ENCODE data around the gene KCNQ2.

Gene KCNQ2

GRCh38 chr20:63469713-63470101 is 2.7 kb downstream of the KCNQ2 start:
- no peak for DNase-seq

- no peak for DNase-seq
Observed at GRCh38 chr20:63469019-63469712, 3.3 kb downstream of the KCNQ2 start.

DNA sequence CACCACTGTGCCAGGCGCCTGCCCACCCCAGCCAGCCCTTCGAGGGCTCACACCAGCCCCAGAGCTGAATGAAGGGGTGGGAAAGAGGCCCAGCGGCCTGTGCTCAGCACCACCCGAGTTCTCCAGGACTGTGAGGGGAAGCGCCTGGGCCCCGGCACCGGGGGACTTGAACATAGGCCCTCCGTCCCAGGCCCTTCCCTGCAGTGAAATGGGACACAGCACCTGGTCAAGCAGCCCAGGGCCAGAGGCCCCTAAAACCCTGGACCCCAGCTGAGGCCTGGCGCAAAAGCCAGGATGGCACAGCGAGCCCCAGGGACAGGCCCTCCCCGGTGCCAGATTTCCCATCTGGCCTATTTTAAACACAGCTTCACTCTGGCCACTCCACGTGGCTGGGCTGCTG is 4.0 kb downstream of the KCNQ2 start:
- DNase-seq, result no peak

DNA sequence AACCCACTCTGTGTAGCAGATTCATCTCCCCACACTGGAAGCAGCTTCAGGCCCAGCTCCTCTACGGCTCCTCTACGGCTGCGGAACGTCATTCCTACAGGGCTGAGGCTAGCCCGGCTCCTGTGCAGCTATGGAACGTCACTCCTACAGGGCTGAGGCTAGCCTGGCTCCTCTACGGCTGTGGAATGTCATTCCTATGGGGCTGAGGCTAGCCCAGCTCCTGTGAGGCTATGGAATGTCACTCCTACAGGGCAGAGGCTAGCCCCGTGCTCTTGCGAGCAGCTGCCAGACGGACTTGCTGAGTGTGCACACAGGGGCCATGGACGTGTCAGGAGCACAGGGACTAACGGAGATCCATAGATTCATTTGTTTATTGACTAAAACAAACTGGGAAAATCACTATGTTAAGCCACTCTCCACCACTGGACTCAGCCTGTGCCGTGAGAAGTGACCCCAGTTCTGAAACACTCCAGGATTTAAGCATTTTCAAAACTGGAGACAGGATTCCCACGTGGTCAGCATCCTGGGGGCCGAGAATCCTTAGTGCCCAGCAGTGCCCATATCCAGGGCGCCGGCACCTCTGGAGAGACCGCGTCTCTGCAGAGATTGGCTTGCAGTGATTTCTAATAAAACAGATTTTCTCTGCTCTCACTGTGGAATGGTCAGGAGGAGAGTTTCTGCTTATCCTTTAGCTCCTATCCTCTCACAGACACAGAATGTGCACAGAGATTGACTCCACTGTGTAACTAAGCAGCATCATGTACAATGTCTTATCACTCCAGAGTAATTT is 5.0 kb downstream of the KCNQ2 start:
- no peak for DNase-seq

- no peak for DNase-seq
Observed at GRCh38 chr20:63466861-63467260, 5.6 kb downstream of the KCNQ2 start.

DNA sequence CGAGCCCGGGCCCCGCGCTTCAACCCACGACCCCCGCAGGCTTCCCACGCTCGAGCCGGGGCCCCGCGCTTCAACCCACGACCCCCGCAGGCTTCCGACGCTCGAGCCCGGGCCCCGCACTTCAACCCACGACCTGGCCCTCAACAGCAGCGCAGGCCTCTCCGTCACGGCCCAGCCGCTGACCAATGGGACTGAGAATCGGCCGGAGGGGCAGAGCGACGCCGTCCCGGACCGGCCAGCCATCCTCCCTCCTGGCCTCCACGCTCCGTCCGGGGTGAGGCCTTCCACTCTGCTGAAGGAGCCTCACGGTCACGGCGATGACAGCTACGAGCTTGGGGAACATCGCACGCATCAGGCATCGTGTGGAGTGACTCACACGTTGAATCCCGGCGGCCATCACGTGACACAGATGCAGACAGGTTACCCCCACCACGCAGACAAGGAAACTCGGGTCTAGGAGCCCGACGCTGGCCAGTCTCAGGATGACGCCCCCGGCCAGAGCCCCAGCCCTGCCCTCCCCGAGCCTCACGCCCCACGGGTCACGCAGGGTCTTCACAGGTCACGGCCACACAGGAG is 6.1 kb downstream of the KCNQ2 start:
- no peak for DNase-seq

DNA sequence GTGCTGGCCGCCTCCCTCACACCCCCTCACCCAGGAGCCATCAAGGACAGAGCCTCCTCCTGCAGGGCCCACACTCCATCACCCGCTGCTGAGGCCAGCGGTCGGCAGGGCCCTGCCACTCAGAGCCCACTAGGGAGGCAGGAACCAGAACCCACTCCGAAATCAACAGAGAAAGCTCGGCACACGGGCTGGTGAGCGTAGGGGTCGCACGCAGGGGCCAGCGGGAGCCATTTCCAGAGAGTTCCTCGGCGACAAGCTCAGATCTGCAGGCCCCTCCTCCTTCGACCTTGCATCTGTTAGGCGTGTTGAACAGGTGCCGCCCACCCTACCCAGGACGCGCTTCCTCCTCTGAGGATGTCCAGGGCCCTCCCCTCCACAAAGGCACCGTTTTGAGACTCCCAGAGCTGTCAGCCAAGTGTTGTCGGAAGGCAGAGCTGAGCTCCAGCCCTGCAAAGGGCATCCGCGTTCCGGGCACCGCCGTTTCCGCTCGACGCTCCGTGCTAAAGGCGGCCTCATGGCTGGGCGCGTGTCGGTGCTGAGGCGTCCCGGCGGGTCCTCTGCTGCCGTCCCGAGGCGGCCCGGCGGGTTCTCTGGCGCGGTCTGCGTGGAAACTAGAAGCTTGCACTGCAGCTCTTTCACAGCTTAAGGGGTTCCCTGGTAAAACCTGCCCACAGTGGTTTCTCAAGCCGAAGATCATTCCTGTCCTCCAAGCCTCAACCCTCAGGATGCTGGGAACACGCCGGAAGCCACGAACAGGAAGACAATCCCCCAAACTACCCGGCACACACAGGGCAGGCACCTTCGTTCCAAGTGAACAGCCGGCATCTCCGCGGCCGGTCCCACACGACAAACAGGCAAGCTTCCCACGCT is 6.8 kb downstream of the KCNQ2 start:
- no peak for DNase-seq

GRCh38 chr20:63464289-63464635 is 8.2 kb downstream of the KCNQ2 start:
- DNase-seq, result no peak

GRCh38 chr20:63463400-63464288 is 8.8 kb downstream of the KCNQ2 start:
- DNase-seq, result no peak

- DNase-seq, result no peak
Observed at GRCh38 chr20:63462244-63462643, 10.2 kb downstream of the KCNQ2 start.

- DNase-seq, result no peak
Observed at GRCh38 chr20:63461104-63461763, 11.2 kb downstream of the KCNQ2 start.

DNA sequence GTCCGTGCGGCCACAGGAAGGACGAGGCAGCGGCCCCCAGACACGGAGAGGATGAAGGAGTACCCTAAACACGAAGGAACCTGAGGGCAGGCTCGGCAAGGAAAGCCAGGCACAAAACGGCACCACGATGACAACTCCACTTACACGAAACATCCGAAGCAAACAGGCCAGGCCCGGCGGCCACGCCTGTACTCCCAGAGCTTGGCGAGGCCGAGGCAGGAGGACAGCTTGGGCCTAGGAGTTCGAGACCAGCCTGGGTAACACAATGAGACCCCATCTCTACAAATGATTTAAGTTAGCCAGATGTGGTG is 13.4 kb downstream of the KCNQ2 start:
- DNase-seq, result no peak

GRCh38 chr20:63458170-63459069 is 14.0 kb downstream of the KCNQ2 start:
- no peak for DNase-seq

DNA sequence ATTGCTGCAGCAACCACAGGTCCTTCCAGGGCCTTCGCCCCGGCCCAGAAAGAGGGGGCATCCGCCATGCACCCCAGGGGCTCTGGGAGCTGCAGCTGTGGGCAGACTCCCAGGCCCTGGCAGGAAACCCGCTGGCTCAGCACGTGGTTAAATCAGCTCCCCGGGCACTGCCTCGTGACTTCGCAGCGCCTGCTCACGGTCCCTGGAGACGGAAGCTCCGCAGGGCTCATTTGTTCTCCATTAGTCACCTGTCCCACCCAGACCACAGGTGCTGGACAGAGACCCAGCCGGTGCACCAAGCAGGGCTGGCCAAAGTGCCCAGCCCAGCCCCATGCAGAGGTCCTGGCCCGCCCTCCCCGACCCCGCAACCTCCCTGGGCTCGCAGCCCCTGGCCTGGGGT is 14.7 kb downstream of the KCNQ2 start:
- no peak for DNase-seq

- no peak for DNase-seq
Observed at GRCh38 chr20:63456429-63457284, 15.8 kb downstream of the KCNQ2 start.

DNA sequence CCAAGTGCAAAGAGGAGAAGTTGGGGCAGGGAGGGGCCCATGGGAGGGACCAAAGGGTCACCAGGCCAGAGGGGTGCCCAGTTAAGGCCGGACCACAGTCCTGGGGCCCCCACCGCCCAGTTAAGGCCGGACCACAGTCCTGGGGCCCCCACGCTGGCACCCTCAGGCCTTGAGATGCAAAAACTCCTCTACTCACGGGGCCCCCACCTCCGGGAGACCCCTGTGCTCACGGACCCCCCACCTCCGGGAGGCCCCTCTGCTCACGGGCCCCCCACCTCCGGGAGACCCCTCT is 16.9 kb downstream of the KCNQ2 start:
- DNase-seq, result no peak

DNA sequence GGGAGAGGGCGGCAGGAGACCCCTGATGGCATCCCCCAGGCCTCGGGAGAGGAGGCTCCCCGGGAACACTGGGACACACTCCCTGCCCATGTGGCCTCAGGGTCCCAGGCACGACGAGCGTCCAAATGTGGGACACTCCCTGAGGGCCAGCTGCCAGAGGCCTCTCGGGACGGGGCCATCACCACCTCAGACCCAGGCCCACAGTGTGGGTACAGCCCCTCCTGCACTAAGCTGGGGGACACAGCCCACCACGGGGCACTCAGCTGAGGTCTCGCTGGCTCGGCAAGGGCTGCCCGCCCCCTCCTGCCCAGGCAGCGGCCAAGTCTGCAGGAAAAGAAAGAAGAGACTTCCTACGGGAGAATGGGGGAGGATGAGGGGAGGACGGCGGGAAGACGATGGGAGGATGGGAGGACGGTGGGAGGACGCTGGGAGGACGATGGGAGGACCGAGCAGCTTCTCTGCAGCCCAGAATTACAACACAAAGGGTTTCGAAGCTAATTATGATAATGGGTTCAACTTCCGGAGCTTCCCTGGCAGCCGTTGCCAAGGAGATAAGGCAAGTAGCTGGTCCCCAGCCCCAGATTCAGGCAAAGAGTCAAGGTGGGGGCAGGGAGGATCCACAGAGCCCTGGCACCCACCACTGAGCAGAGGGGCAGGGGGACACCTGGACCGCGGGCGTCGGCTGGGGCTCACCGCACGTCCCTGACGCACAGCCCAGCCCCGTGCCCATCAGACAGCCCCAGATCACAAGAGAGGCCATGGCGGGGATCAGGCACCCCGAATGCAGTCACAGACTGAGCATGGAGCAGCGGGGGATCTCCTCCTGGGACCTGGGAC is 17.5 kb downstream of the KCNQ2 start:
- no peak for DNase-seq

GRCh38 chr20:63452821-63453523 is 19.5 kb downstream of the KCNQ2 start:
- DNase-seq, result no peak
